Stimulated activated CD8-positive, alpha-beta memory T cell treated with anti-CD3 and anti-CD28 coated beads, Interleukin-4, amount 100 ng/mL, for 24 hours (primary cell): Measurements from ENCODE around the gene PRDM15.

Source experiments
- DNase-seq: peaks from one replicate; pipeline ENCODE4 v3.0.0-alpha.2; 2020; ENCODE audit warnings: low read depth

PRDM15 gene

DNA sequence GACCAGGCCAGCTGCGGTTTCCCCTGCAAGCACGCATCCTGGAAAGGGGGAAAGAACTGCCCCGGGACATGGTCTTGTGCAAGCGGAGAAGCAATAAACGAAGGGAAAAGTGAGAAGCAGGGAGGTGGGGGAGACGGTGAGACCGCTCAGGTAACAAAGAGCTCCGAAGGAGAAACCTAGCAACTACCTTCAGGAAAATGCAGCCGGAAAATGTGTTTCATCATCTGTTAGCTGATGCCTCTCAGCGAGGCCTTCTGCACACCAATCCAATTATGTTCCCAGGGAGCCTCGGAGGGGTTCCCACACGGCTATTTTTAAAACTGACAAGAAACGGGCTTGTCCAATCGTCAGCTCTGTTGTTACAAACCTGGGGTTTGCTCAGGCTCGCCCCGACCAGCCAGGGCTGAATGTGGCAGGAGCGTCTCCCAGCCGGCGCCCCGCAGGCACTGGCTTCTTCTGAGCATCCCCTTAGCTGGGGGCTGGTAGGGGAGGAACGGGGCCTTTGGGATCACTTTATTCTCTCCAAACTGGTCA lies 115.7 kb downstream of the PRDM15 start:
- no peak for DNase-seq

DNA sequence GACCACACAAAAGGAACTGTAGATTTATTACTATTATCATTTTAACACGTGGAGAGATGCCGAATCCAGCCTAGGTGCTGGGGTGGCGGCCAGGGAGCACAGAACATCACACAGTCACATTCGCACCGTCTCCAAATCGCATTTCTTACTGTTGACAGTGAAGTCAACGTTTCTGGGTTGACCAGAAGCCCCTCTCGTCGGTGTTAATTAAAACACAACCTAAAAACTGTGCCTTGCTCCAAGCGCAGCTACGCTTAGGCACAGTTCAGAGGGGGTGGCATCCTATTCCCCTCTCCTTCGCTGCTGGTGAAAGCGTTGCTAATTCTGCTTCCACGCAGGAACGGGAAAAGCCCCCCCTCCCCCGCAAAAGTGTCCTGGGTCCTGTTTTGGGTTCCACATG lies 116.4 kb downstream of the PRDM15 start:
- no peak for DNase-seq

DNA sequence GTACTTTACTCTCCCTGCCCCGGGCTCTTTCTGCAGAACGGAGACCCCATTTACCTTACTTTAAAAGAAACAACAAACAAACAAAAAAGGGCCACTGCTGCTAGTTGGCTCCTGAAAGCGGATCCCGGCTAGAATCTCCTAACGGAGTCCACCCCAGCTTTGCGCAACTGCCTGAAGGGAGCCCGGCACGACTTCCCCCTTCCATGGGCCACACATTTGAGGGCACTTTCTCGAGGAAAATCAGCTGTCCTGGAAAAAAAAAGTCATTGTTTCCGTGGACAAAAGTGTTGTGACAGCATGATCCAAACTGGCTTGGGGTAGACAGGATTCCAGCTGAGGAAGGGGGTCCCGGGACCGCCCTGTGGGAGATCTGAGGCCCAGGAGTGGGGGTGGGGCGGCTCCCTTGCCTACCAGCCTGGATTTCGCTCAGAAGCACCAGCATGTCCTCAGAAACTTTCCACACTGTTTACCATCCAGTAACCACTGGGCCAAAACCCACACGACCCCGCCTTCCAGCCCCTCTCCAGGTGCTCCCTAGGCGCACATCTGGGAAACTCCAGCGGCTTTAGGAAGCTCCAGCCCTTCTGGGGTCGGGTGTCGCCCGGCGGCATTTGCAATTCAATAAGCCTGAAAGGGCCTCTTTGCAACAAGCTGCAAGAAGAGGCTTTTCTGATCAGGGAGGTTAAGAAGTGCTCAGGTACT lies 117.1 kb downstream of the PRDM15 start:
- no peak for DNase-seq

DNA sequence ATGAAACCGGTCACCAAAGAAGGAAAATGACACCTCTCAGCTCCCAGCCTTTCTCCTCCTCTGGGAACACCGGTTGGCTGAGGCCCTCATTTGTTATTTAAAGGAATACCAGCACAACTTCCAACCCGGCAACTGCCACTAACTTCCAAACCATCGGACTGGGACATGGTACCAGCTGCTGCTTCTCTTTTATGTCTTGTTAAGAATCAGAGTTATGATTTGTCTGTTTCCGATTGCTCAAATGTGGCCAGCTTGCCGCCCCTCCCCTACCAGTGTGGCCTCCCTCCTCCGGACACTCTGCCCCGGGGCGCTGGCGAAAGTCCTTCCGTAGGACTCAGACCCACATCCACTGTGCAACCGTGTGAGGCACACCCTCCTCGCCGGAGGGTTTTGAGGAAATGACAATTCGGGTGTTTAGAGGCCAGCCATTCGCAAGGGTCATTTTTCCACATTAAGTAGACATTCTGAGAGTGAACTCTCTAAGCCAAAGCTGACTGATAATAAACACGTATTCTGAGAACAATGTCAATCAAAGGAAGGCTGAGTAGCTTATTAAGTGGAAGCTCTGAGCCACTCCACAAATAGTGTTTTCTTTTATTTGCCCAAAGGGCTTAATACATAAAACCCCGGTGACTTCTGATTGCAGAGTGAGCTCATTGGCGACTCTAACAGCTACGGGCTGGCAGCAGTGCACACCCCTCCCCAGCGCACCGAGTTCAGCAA lies 117.8 kb downstream of the PRDM15 start:
- no peak for DNase-seq

DNA sequence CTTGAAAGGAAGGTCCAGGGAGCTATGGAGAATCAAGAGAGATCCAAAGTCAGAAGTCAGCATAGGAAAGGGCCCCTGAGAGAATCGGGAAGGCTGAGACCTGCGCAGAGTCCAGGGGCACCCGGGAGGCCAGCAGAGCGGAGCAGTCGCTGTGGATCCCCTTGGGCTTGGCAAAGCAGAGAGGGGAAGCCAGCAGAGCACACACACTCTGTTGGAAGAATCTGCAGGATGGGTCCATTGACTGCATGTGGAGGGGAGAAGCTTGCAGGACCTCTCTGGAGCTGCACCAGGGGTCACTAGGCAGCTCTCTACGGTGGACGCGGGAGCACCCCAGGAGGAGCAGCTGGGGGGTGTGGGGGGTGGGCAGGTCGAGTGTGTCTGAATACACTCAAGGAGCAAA lies 118.7 kb downstream of the PRDM15 start:
- no peak for DNase-seq

DNA sequence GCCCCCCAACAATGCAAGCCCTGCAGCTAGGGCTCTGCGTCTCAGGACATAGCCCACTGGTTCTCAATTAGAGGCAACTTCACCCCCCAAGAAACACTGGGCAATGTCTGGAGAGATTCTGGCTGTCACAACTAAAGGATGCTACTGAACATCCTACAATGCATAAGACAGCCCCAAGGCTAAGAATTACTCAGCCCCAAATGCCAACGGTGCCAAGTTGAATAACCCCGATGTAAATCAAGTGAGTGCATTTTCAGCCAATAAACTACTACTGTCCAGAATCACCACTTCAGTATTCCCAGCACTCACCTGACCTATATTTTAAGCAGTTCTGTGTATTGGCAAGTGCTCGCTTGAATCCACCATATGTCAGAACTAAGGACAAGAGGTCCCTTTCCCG lies 119.2 kb downstream of the PRDM15 start:
- no peak for DNase-seq

DNA sequence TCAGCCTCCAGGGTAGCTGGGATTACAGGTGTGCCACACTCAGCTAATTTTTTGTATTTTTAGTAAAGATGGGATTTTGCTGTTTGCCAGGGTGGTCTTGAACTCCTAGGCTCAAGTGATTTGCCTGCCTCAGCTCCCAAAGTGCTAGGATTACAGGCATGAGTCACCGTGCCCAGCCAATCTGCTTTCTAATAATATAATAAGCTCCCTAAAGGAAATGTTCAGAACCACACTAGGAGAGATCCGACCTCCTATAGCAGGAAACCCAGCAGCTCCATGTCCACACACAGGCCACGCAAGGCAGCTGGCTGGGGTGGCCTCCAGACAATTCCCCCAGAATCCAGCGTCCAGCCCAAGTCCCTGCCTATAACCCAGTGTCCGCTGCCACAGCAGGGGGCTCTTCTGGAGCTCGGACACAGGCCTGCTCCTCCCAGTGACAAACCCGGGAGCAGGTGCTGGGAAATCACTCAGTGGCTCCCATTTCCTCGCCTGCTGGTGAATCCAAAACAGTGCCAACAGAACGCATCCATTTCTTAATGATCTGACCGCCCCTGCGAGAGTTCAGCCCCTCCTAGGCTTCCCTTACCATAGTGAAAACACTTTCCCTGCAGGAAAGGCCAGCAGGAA lies 119.8 kb downstream of the PRDM15 start:
- DNase-seq, result no peak

DNA sequence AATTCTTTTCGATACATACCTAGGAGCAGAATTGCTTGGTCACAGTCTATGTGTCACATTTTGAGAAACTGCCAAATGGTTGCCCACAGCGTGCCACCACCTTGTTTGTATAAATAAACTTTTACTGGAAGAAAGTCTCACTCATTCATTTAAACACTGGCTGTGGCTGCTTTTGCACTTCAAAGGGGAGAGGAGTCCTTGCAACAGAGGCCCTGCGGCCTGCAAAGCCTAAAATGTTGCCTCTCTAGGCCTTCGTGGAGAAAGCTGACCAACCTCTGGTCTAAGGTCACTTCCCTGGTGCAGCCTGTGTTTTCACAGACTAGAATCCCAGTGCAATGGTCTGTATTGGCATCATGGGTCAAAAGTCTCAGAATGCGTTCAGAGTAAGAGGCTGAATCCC lies 120.6 kb downstream of the PRDM15 start:
- DNase-seq, result no peak

DNA sequence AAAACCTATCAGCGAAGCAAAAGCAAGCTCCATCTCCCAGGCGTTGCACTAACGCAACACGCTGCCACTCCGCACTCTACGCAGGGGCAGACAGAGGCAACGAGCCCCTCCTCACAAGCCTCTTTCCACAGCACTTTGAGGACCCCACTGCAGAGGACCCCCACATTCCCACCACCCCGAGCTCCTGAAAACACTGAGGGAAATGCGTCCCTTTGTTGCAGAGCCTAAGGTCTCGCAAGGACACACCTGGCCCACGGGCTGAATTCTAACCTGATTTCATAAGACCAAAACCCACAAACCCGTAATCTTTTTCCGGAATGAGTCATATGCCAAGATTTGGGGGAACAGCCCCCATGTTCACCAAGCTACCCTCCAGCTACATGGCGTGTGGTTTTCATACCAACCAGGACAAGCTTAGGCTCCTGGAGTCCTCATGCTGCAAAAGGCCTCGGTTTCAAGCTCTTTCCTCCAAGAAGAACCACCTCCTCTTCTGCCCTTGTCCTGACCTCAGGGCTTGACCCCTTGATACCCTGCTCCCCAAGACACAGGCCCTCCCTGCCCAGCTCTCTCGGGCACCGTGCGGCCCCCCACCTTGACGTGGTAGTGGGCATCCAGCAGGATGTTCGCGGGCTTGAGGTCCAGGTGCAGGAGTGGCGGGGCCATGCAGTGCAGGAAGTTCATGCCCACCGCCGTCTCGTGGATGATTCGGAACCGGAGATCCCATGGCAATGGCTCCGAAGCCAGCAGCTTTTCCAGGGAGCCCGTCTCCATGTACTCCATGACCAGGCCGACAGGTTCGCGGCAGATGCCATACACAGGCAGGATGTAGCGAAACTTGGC lies 123.0 kb downstream of the PRDM15 start:
- no peak for DNase-seq

DNA sequence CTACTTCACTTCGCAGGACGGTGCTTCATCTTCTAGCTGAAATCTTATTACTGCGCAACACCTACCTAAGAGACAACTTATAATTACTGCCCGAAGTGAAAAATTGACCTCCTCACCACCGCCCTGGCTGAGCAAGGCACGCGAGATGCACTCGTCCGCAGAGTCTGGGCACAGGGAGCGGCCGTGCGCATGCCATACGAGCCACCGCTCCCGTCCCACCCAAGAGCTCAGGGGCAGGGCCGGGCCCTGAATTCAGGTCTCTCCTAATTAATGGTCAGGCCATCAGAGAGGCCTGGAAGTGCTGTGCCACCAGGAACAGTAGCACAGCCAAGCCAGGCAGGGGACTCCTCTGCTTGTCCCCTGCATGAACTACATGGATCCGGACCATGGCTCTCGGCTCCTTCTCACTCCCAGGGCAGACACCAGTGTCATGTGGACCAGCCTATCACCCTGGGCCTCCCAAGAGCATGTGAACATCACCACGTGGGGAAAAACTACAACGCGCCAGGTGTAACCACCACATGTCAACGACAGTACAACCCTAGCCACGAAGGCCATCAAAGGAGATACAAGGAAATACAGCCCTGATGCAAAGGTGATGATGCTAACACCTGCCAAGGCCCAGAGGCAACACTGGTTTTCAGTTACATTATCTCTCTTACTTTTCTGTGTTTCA lies 123.7 kb downstream of the PRDM15 start:
- no peak for DNase-seq

DNA sequence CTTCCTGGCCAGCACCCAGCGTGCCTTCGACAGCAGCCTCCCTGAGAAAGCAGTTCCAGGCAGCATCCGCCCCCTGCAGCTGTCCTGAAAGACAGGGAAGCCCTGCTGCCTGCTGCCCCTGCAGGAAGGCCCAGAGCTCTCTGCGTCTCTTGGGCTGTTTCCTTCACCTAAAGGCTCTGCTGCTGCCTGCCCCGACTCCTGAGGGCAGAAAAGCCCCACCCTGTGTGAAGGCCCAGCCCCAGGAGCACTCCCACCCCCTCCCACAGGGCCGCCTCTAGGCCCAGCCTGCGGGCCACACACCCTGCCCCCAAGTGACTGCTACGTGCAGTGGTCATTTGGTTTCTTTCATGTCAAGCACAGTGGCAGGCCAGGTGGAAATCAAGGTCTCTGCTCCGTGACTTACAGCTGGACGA lies 124.7 kb downstream of the PRDM15 start:
- no peak for DNase-seq

DNA sequence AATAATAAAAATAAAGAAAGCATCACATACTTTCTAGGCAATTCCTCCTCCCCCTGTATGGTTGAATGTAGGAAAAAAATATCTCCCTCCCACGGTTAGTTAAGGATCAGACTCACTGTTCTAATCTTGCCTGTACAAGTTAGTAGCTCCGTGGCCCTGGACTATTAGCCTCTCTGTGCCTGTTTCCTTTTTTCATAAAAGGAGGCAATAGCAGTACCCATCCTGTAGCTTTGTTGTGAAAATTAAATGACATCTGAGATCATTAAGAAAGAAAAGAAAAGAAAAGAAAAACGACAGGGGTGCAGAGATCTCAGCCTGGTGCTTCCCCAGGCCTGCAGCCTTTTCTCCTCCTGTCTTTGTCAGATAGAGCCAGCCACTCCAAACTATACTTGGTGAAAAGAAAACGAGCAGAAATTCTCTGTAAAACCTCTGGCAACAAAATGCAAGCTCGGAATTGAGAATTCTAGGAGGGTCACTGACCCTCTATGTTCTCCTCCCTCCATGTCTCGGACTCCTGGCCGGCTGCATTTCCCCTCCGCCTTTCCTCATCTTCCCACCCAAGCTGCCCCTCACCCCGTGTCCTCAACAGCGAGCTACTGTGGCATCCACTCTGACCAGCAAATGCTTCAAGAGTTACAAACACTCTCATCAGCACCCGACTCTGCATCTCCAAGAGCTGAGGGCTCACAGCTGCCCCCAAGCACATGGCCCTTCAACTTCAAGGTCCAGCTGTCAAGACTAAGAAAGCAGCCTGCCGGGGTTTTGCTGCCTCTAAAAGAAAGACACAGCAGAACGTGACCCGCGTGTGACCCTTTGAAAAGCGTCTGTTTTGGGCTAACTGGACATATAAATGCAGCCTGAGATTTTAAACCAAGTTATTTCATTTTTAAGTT lies 125.9 kb downstream of the PRDM15 start:
- no peak for DNase-seq

DNA sequence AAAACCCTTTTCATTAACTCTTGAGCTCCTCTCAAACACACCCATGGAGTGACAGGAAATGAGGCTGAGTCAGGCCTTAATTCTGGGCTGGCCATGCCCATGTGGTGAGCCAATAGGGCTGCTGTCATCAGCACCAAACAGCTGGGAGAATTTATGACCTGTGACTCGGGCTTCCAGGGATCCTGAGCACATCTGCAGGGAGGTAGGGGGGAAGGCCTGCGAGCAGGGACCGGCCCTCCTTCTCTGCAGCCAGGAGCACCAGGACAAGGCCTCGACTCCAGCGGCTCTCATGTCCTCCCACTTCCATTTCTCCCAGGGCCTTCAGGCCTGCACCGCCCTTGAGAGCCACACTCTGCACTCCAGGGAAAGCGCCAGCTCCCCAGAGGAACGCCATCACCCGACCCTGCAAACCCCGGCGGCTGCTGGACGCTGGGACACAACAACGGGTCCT lies 126.9 kb downstream of the PRDM15 start:
- no peak for DNase-seq

DNA sequence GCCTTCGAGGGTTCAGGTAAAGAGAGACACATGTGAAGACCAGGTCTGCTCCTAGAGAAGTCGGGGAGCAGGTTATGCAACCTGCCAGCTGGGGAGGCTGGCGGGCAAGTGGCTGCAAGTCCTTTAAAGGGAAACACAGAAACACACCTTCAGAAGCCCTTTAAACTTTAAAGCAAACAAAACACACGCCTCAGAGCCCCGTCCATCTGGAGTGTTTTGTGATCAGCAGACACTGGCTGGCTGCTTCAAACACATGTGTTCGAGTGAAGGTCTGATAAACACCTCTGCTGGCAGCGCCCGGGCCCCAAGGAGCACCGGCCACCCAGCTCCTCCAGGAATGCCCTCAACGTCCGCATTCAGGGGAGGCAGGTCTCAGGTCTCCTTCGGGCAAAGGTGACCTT lies 127.5 kb downstream of the PRDM15 start:
- no peak for DNase-seq

DNA sequence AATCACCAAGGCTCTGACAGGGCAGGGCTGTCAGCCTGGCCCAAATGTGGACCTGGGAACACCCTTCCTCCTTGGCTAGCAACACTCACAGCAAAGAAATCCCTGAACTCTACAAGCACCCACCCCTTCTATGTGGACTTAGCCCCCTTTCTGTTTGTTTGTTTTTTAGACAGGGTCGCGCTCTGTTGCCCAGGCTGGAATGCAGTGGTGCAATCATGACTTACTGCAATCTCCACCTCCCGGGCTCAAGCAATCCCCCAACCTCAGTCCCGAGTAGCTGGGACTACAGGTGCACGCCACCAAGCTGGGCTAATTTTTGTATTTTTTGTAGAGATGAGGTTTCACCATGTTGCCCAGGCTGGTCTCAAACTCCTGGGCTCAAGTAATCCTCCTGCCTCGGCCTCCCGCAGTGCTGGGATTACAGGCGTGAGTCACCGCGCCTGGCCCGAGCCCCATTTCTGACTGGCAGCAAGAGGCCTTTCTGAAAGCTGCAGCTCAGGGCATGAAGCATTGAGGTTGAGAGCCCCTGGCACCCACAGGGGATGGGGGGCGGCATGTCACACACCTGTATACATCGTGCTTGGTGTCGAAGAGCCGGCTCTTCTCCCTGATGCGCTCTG lies 128.5 kb downstream of the PRDM15 start:
- no peak for DNase-seq

DNA sequence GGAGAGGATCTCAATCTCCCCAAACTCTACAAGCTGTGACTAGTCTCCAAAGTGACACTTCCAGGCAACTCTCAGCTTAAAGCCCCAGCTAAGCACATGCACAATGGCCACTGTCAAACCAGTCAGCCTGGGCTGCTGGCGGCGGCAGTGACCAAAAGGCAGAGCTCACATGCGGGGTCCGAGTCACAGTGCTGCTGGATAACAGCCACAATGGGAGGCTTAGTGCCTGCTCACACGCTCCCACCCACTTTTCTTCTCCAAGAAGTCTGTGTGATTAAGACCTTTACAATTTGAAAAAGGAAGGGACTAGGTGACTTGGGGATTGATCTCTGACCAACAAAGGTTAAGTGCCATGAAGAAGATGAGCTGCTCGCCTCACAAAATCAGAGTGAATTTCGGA lies 129.1 kb downstream of the PRDM15 start:
- no peak for DNase-seq

DNA sequence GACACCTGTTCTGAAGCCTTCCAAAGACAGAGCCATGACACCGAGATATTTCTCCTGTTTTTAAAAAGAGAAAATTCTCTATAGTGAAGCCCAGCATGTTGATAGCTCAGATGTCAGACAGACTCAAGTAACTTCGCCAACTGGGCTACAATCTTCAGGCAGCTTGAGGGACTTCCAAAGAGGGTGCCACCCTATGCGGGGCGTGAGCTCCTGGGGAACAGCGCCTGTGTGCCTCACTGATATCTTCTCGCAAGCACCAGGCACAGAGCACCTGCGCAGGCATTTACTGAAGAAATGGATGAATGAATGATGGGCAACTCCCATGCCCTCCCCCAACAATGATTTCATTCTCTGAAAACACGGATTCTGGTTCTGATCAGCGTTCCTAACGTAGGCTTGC lies 129.9 kb downstream of the PRDM15 start:
- DNase-seq, result no peak
